Endothelial cell of umbilical vein (primary cell): ENCODE data around the gene PRXL2A. TPM values are rescaled to one million over a fixed set of nuclear protein-coding genes. Genes with fewer than 3 reads are reported as not detected.

ENCODE experiments used
- BruUV-seq: library from RNA; stranded (reverse); fragments of 400-500 nt; replicated peaks from 2 replicates; lab custom pipeline; 2021; lab: Mats Ljungman, UMichigan
- CTCF ChIA-PET: fragments of 300-600, 350-600 bp; sonication (Branson Sonifier 250); formaldehyde crosslinking; loops from one replicate; lab custom pipeline; 2021; ENCODE audit warnings: antibody characterized with exemption, inconsistent platforms; lab: Charles Lee
- POLR2A ChIA-PET: fragments of 300-600, 350-600 bp; sonication (Branson Sonifier 250); formaldehyde crosslinking; loops from one replicate; lab custom pipeline; 2021; ENCODE audit warnings: antibody characterized with exemption, inconsistent platforms; lab: Charles Lee
- DNase-seq: peaks from one replicate; pipeline ENCODE4 v3.0.0-alpha.2; 2011; ENCODE audit warnings: low read depth, low spot score
- FAIRE-seq: peaks from 2 replicates; lab custom pipeline; 2011; peaks lifted over from hg19 to GRCh38; lab: Jason Lieb, UNC
- H2AFZ ChIP-seq: 2 replicates; pipeline ENCODE4 v1.6.0; 2012; ENCODE audit warnings: low read depth, low read length, control low read depth, inconsistent platforms
- H3K27ac ChIP-seq: 2 replicates; pipeline ENCODE4 v1.5.1; 2011; ENCODE audit warnings: low read depth, mild to moderate bottlenecking, control low read depth, low read length, moderate library complexity; ENCODE audit not compliant: insufficient read depth
- H3K27me3 ChIP-seq, 2 experiments: 2 replicates each; pipeline versions ENCODE4 v1.6.0 to v1.6.1; 2011; ENCODE audit warnings: low read length in 2 of 2, mixed read lengths in 1 of 2; ENCODE audit not compliant: control insufficient read depth in 2 of 2, insufficient read depth in 2 of 2
- H3K36me3 ChIP-seq, 2 experiments: 2 replicates in 1 of 2; 3 replicates in 1 of 2; pipeline ENCODE4 v1.5.1; 2011; ENCODE audit warnings: low read length in 2 of 2, mild to moderate bottlenecking in 1 of 2, moderate library complexity in 1 of 2; ENCODE audit not compliant: control insufficient read depth in 2 of 2, insufficient read depth in 2 of 2; ENCODE audit errors: extremely low read depth in 1 of 2
- H3K4me1 ChIP-seq: 3 replicates; pipeline ENCODE4 v1.5.1; 2011; ENCODE audit warnings: mild to moderate bottlenecking, low read length; ENCODE audit not compliant: control insufficient read depth, insufficient read depth; ENCODE audit errors: extremely low read depth
- H3K4me2 ChIP-seq: 2 replicates; pipeline ENCODE4 v1.6.1; 2011; ENCODE audit warnings: low read length, control low read depth, mixed read lengths; ENCODE audit not compliant: insufficient read depth
- H3K4me3 ChIP-seq, 3 experiments: fragments of 200-600 bp in 1 of 3; sonication (generic), shearing (Covaris generic) in 1 of 3; replicated peaks in 1 of 3; 2 replicates each; pipeline ENCODE4 v1.5.1; 2011 to 2016; ENCODE audit warnings: control low read depth in 3 of 3, low read length in 3 of 3, mild to moderate bottlenecking in 2 of 3, inconsistent platforms in 1 of 3, low read depth in 1 of 3, moderate library complexity in 1 of 3; ENCODE audit not compliant: insufficient read depth in 1 of 3
- H3K79me2 ChIP-seq: 2 replicates; pipeline ENCODE4 v1.6.0; 2012; ENCODE audit warnings: low read length, inconsistent platforms; ENCODE audit not compliant: control insufficient read depth, insufficient read depth
- H3K9ac ChIP-seq: replicated peaks from 2 replicates; pipeline ENCODE3; 2011; ENCODE audit warnings: low read length, control low read depth; ENCODE audit not compliant: insufficient read depth; ENCODE audit errors: extremely low read depth
- H3K9me1 ChIP-seq: replicated peaks from 3 replicates; pipeline ENCODE4 v1.6.0; 2011; ENCODE audit warnings: mild to moderate bottlenecking, low read length; ENCODE audit not compliant: control insufficient read depth, insufficient read depth; ENCODE audit errors: extremely low read depth
- H3K9me3 ChIP-seq: replicated peaks from 2 replicates; pipeline ENCODE4 v1.5.1; 2012; ENCODE audit warnings: low read length, inconsistent platforms; ENCODE audit not compliant: control insufficient read depth, insufficient read depth
- H4K20me1 ChIP-seq: replicated peaks from 2 replicates; pipeline ENCODE3; 2011; ENCODE audit warnings: mild to moderate bottlenecking, low read length; ENCODE audit not compliant: control insufficient read depth, insufficient read depth; ENCODE audit errors: extremely low read depth
- CTCF ChIP-seq, 2 donors: IDR thresholded peaks; 1 replicate in 1 of 2; 2 replicates in 1 of 2; pipeline ENCODE4 v1.5.1; 2011; ENCODE audit warnings: low read length in 2 of 2, mild to moderate bottlenecking in 2 of 2, moderate library complexity in 2 of 2, control low read depth in 1 of 2, inconsistent platforms in 1 of 2, low read depth in 1 of 2; ENCODE audit not compliant: insufficient read depth in 1 of 2; ENCODE audit errors: extremely low read depth in 1 of 2
- EZH2 ChIP-seq: IDR thresholded peaks from 2 replicates; pipeline ENCODE4 v1.6.1; 2012; ENCODE audit warnings: borderline replicate concordance, low read depth, mild to moderate bottlenecking, moderate library complexity, low read length, inconsistent platforms; ENCODE audit not compliant: severe bottlenecking
- FOS ChIP-seq: IDR thresholded peaks from 2 replicates; pipeline ENCODE4 v1.6.1; 2011; ENCODE audit warnings: mild to moderate bottlenecking, low read length, moderate library complexity, borderline replicate concordance; ENCODE audit not compliant: insufficient read depth
- GATA2 ChIP-seq: IDR thresholded peaks from 2 replicates; pipeline ENCODE4 v1.7.0; 2011; ENCODE audit warnings: low read depth, mild to moderate bottlenecking, moderate library complexity, mixed read lengths, low read length; ENCODE audit not compliant: insufficient read length, insufficient read depth
- JUN ChIP-seq: IDR thresholded peaks from 2 replicates; pipeline ENCODE4 v1.6.1; 2011; ENCODE audit warnings: borderline replicate concordance, low read depth; ENCODE audit not compliant: insufficient read length, insufficient read depth
- MAX ChIP-seq: IDR thresholded peaks from 2 replicates; pipeline ENCODE4 v1.6.1; 2011; ENCODE audit not compliant: insufficient read depth, insufficient read length
- MYC ChIP-seq: IDR thresholded peaks from one replicate; pipeline ENCODE4 v1.6.1; 2011; ENCODE audit warnings: mild to moderate bottlenecking, low read depth, low read length
- POLR2A ChIP-seq: IDR thresholded peaks from 2 replicates; pipeline ENCODE4 v1.6.1; 2012; ENCODE audit warnings: low read depth, mild to moderate bottlenecking, control low read depth, low read length
- POLR2AphosphoS5 ChIP-seq: IDR thresholded peaks from 2 replicates; pipeline ENCODE4 v1.6.1; 2012; ENCODE audit warnings: low read depth, mild to moderate bottlenecking, control low read depth, low read length, moderate library complexity; ENCODE audit not compliant: insufficient read depth
- dilution Hi-C: fragments of 300-500 bp; cut with MboI; formaldehyde crosslinking; loops from one replicate; pipeline ENCODE4 v1.15.0; 2019; ENCODE audit warnings: low sequenced_read_pairs; ENCODE audit not compliant: extremely low pct_ligation_motif_present
- intact Hi-C: fragments of 100-400 bp; cut with micrococcal nuclease; formaldehyde crosslinking; loops from one replicate; pipeline ENCODE4 v1.10.0; 2022
- polyA plus RNA-seq, 4 experiments: library from polyadenylated mRNA; depleted of rRNA in 3 of 4; stranded (reverse) in 3 of 4; unstranded in 1 of 4; fragments of >200 nt; gene quantifications; 2 replicates each; pipeline versions ENCODE4 v1.2.1 to v1.2.3, GENCODE V29; 2011 to 2012; ENCODE audit warnings: missing spikeins in 1 of 4
- total RNA-seq: library from RNA; stranded (reverse); gene quantifications from 2 replicates; pipeline ENCODE4 v1.2.3, GENCODE V29; 2021

PRXL2A gene
- total and polyA plus RNA-seq, 2 donors (not counting 3 experiments of a cell fraction or from before 2014, with no cell fraction given), result 113 to 321 TPM

GRCh38 chr10:80380185-80380584, 28.2 kb upstream of the PRXL2A start:
- FAIRE-seq, result no peak
- POLR2A ChIA-PET, result interaction anchor here (0.6 kb wide), 1 partner anchor 145 kb away, joined by 3 read pairs; no protein-coding TSS in a partner anchor
- H3K79me2 ChIP-seq, result no peaks in the 10 kb centered on the region
- CTCF ChIA-PET, result interaction anchor here (0.9 to 4.5 kb wide), 5 partner anchors 28 to 544 kb away, joined by 4 to 109 read pairs (median 5); partner anchors contain the start of gene PRXL2A
- DNase-seq, result no peak
- H3K9ac ChIP-seq, result no peak overlapping the region
- no peak overlapping the region for H3K27ac ChIP-seq
- no peaks in the 10 kb centered on the region for H3K9me3 ChIP-seq
- no peaks in the 10 kb centered on the region for H3K36me3 ChIP-seq
- no peaks in the 10 kb centered on the region for H3K9me1 ChIP-seq
- peaks cover 3 to 5% of the 10 kb centered on the region in 2 experiments for H3K27me3 ChIP-seq
- no TSS peak for BruUV-seq
- TF ChIP-seq FOS, result no peak
- TF ChIP-seq MAX, result no peak
- no peak for TF ChIP-seq CTCF (IDR thresholded peaks at IDR 0.05; ENCODE audit: extremely low read depth in 1 of 2, insufficient read depth in 1 of 2, low read depth in 1 of 2, low read length in 2 of 2)
- no peak for TF ChIP-seq JUN
- TF ChIP-seq POLR2A, result no peak
- TF ChIP-seq MYC, result no peak
- no peak for TF ChIP-seq EZH2
- TF ChIP-seq POLR2AphosphoS5, result no peak
- TF ChIP-seq GATA2, result no peak
- no peak overlapping the region for H2AFZ ChIP-seq
- no peak overlapping the region for H3K4me3 ChIP-seq
- H4K20me1 ChIP-seq, result no peaks in the 10 kb centered on the region
- H3K4me2 ChIP-seq, result no peak overlapping the region
- no peaks in the 10 kb centered on the region for H3K4me1 ChIP-seq
- intact Hi-C loops (no loop called here), dilution Hi-C loops (no loop called here)
